DLD1 (cell line): ENCODE results near the gene KIAA1755.
"Not testable (repeated sequence)": the region's sequence is repeated elsewhere in the genome, so short reads cannot be mapped to it uniquely, and the experiment has no call there.

Source experiments
- in situ Hi-C: cut with HindIII; loops from 2 replicates; pipeline ENCODE4 v1.10.0; 2017; ENCODE audit warnings: low sequenced_read_pairs

The KIAA1755 gene

GRCh38 chr20:38291966-38292365, 31.4 kb upstream of the KIAA1755 start:
- in situ Hi-C loops: no loop called here

GRCh38 chr20:38290829-38291814, 30.6 kb upstream of the KIAA1755 start:
- in situ Hi-C loops: no loop called here

DNA sequence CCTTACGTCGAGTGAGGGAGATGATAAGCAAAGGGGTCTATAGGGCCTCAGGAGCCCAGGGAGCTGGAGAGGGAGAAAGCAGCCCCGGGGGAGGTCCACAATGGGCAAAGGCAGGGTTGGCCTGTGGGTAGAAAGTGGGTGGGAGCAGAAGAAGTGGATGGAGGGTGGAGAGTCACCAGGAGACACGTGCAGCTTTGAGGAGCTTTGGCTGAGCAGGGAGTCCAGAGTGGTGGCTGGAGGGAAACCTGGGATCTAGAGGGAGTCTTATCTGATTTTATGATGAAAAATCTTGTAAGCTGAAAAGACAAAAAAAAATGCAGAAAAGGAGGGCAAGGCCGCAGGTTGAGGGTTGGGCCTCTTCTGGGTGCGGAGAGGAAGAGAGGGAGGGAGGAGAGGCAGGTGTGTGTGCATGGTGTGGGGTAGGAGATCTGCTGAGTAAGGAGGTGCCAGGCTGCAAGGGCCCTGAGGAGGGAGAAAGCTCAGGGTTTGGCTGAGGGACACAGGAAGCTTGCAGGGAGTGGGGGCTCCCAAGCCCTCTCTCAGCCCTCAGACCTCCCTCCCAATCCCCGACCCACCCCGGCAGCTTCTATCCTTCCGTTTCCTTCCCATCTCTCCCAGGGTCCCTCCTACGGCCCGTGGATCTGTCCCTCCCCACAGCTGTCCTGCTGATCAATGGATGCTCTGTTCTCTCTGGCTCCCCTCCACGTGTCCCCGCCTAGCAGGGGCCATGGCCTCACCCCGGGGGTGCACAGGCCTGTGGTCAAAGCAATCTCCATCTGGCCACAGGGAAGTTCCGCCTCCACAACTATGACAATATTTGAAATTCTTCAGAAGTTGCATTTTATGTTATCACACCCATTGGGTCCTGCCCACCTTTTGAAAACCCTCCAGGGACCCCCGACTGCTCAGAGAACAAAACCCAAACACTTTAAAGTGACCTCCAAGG, 26.3 kb upstream of the KIAA1755 start:
- in situ Hi-C loops: no loop called here

- in situ Hi-C loops: no loop called here
Measured at GRCh38 chr20:38284893-38285444, 24.4 kb upstream of the KIAA1755 start.

DNA sequence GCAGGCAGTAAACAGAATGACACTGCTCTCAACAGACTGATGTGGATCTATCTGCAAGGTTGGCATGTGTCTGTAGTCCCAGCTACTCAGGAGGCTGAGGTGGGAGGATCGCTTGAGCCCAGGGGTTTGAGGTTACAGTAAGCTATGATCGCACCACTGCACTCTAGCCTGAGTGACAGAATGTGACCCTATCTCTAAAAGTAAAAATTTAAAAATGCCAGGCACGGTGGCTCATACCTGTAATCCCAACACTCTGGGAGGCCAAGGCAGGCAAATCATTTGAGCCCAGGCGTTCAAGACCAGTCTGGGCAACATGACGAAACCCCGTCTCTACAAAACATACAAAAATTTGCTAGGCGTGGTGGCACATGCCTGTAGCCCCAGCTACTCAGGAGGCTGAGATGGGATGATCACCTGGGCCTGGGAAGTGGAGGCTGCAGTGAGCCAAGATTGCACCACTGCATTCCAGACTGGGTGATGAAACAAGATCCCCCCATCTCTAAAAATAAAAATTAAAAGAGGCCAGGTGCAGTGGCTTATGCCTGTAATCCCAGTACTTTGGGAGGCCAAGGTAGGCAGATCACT, 23.6 kb upstream of the KIAA1755 start:
- in situ Hi-C loops: not testable (repeated sequence)

DNA sequence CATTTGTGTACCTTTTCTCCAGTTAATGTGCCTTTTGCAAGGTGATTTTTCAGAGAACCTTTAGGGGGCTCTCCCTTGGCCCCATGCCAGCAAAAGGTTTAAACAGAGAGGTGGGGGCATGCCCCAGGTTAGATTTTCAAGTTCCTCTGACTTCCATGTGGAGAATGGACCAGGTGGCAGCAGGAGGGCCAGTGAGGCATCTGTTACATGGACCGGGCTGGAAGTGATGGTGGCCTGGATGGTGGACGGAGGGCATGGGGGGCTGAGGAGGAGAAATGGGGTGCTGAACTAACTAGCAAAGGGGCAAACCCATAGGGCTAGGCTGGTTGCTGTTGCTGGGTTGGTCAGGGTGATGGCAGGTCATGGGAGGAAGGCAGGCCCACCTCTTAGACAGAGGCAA, 22.7 kb upstream of the KIAA1755 start:
- in situ Hi-C loops: no loop called here

GRCh38 chr20:38281176-38281915, 20.8 kb upstream of the KIAA1755 start:
- in situ Hi-C loops: not testable (repeated sequence)

GRCh38 chr20:38278763-38279162, 18.2 kb upstream of the KIAA1755 start:
- in situ Hi-C loops: no loop called here

GRCh38 chr20:38278131-38278530, 17.6 kb upstream of the KIAA1755 start:
- in situ Hi-C loops: no loop called here

GRCh38 chr20:38277691-38278090, 17.2 kb upstream of the KIAA1755 start:
- in situ Hi-C loops: no loop called here

GRCh38 chr20:38277285-38277684, 16.8 kb upstream of the KIAA1755 start:
- in situ Hi-C loops: no loop called here

DNA sequence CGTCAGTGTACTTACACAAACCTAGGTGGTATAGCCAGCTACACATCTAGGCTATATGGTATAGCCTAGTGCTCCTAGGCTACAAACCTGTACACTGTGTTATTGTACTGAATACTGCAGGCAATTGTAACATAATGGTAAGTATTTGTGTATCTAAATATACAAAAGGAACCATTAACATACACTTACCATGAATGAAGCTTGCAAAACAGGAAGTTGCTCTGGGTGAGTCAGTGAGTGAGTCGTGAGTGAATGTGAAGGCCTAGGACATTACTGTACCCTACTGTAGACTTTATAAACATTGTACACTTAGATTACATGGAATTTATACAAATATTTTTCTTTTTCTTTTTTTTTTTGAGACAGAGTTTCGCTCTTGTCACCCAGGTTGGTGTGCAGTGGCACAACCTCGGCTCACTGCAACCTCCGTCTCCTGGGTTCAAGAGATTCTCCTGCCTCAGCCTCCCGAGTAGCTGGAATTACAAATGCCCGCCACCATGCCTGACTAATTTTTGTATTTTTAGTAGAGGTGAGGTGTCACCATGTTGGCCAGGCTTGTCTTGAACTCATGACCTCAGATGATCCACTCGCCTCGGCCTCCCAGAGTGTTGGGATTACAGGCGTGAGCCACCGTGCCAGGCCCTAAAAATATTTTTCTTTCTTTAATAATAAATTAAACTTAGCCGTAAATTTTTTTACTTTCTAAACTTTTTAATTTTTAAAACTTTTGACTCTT, 15.4 kb upstream of the KIAA1755 start:
- in situ Hi-C loops: no loop called here

DNA sequence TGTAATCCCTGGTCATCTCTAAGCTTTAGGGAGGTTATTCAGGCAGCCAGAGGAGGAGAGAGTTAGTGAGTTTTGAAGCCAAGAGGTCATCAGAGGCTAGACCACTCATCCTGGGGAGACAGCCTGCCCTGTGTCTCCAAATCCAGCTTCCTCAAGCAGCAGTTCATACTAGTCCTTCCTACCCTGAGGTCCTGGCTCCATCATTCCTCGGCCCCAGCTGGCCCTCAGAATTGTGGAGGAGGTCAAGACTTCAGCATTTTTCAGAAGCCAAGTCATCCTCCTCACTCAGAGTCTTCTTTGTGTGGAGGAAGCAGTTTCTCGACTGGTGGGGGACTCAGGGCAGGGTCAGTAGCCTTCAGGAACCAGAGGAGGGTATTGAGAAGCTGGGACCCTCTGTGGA, 12.4 kb upstream of the KIAA1755 start:
- in situ Hi-C loops: no loop called here

DNA sequence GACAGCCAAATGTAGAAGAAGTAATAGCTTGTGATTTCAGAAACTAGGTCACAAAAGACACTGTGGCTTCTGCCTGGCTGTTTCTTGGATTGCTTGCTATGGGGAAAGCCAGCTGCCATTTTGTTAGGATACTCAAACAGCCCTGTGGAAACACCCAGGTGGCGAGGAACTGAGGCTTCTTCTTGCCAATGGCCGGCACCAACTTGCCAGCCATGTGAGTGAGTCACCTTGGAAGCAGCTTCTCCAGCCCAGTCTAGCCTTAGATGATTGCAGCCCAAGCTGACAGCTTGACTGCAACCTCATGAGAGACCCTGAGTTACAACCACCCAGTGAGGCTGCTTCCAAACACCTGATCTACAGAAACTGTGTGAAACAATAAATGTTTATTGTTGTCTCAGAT, 11.9 kb upstream of the KIAA1755 start:
- in situ Hi-C loops: no loop called here

DNA sequence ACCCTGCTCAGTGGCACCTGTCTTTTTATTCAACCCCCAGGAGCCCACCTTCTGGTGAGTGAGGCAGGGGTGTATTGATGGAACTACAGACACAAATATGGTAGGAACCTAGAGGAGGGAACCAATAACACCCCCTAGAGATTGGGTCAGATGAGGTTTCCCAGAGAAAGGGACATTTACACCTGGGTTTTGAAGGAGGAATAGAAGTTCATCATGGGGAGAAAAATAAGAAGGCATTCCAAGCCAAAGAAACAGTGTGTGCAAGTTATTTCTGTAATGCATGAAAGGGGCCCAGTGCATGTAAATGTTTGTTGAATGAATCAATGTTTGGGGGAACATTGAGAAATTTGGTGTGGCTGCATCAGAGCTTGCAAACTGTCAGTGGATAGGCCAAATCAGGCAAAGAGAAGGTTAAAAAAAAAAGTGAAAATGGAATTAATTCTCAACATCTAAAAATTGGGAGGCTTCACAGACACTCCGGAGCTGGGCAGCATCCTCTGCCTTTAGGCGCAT, 11.1 kb upstream of the KIAA1755 start:
- in situ Hi-C loops: no loop called here

GRCh38 chr20:38270869-38271605, 10.5 kb upstream of the KIAA1755 start:
- in situ Hi-C loops: no loop called here

DNA sequence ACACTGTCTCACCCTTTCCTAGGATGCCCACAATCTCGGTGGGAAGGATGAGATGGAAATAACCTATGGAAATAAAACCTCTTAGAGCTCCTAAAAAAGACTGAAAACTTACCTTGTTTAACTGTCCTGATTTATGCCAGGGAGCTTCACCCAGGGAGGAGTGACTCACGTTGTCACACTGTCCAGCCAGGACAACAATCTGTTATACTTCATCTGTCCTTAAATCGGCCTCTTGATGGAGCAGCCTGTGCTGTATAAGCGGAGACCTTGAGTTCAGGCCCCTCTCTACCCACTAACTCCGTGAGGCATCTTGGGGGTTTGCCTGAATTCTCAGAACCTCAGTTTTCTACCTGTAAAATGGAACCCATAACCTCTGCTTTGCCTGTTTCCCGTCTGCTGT, 9.2 kb upstream of the KIAA1755 start:
- in situ Hi-C loops: no loop called here

- in situ Hi-C loops: no loop called here
Measured at GRCh38 chr20:38269040-38269439, 8.5 kb upstream of the KIAA1755 start.
